HepG2 (cell line): Measurements from ENCODE around the gene ENTREP1. TPM values are rescaled to one million over a fixed set of nuclear protein-coding genes. Genes with fewer than 3 reads are reported as not detected.

ENCODE experiments used
- ATAC-seq: fragments of 200-7000 bp; cut with Tn5 transposase; 3 replicates; pipeline ENCODE4 v1.9.1; 2020; ENCODE audit warnings: mild to moderate bottlenecking, moderate library complexity
- BruUV-seq: library from RNA; stranded (reverse); fragments of 400-500 nt; replicated peaks from 2 replicates; lab custom pipeline; 2021; lab: Mats Ljungman, UMichigan
- CTCF ChIA-PET: fragments of 300-600 bp; formaldehyde crosslinking; extraction: SDS; loops from one replicate; lab custom pipeline; 2021; ENCODE audit warnings: low total read pairs, inconsistent platforms, low intra/inter-chr PET ratio; lab: Yijun Ruan, JAX
- POLR2A ChIA-PET: fragments of 350-600 bp; sonication (Branson Sonifier 250); formaldehyde crosslinking; loops from one replicate; lab custom pipeline; 2020; ENCODE audit warnings: antibody characterized with exemption, inconsistent platforms; lab: Yijun Ruan, JAX
- DNase-seq: peaks from one replicate; pipeline ENCODE4 v3.0.0-alpha.2; 2015; ENCODE audit warnings: low spot score
- FAIRE-seq: peaks from 3 replicates; lab custom pipeline; 2011; peaks lifted over from hg19 to GRCh38; lab: Jason Lieb, UNC
- H2AFZ ChIP-seq: one replicate; pipeline ENCODE4 v1.6.1; 2011; ENCODE audit warnings: low read length, inconsistent platforms
- H3K27ac ChIP-seq: fragments of 300-600 bp; 3 replicates; pipeline ENCODE4 v1.8.0; 2011; ENCODE audit warnings: mixed run types, mild to moderate bottlenecking, mixed read lengths, low read length, inconsistent platforms; ENCODE audit not compliant: insufficient read depth; ENCODE audit errors: extremely low read length
- H3K27me3 ChIP-seq, 2 experiments: fragments of 200-600 bp in 1 of 2; 2 replicates in 1 of 2; 3 replicates in 1 of 2; pipeline versions ENCODE4 v1.6.0 to v1.8.0; 2011; ENCODE audit warnings: low read length in 2 of 2, mild to moderate bottlenecking in 2 of 2, moderate library complexity in 2 of 2, inconsistent platforms in 1 of 2; ENCODE audit not compliant: insufficient read depth in 2 of 2, control insufficient read depth in 1 of 2
- H3K36me3 ChIP-seq, 2 experiments: fragments of 200-600 bp in 1 of 2; replicated peaks in 1 of 2; 2 replicates in 1 of 2; 3 replicates in 1 of 2; pipeline versions ENCODE4 v1.5.1 to v1.8.0; 2011; ENCODE audit warnings: low read length in 2 of 2, inconsistent platforms in 1 of 2; ENCODE audit not compliant: insufficient read depth in 2 of 2, control insufficient read depth in 1 of 2
- H3K4me1 ChIP-seq: 2 replicates; pipeline ENCODE4 v1.5.1; 2012; ENCODE audit warnings: low read length, inconsistent platforms; ENCODE audit not compliant: insufficient read depth
- H3K4me2 ChIP-seq: 2 replicates; pipeline ENCODE4 v1.6.0; 2011; ENCODE audit warnings: low read depth, low read length, inconsistent platforms
- H3K4me3 ChIP-seq, 3 experiments: fragments of 200-600 bp in 1 of 3; sonication (generic), shearing (Covaris generic) in 1 of 3; replicated peaks in 1 of 3; 2 replicates each; pipeline ENCODE4 v1.5.1; 2011 to 2016; ENCODE audit warnings: low read length in 3 of 3, inconsistent platforms in 2 of 3, low read depth in 2 of 3, mild to moderate bottlenecking in 2 of 3, control low read depth in 1 of 3, mixed read lengths in 1 of 3; ENCODE audit not compliant: insufficient read depth in 1 of 3
- H3K79me2 ChIP-seq: one replicate; pipeline ENCODE4 v1.6.1; 2011; ENCODE audit warnings: low read length, inconsistent platforms; ENCODE audit not compliant: insufficient read depth
- H3K9ac ChIP-seq: 2 replicates; pipeline ENCODE4 v1.6.0; 2011; ENCODE audit warnings: mild to moderate bottlenecking, low read depth, low read length, inconsistent platforms; ENCODE audit not compliant: insufficient read depth
- H3K9me3 ChIP-seq: 2 replicates; pipeline ENCODE4 v1.5.1; 2012; ENCODE audit warnings: mild to moderate bottlenecking, low read length
- H4K20me1 ChIP-seq: 2 replicates; pipeline ENCODE4 v1.6.0; 2011; ENCODE audit warnings: inconsistent platforms, mild to moderate bottlenecking, low read length, moderate library complexity; ENCODE audit not compliant: insufficient read depth
- E2F5 ChIP-seq: sonication (generic); formaldehyde crosslinking; conservative IDR thresholded peaks from 2 replicates; pipeline ENCODE4 v1.4.0; 2020; ENCODE audit warnings: missing genetic modification reagents
- MAFF ChIP-seq: IDR thresholded peaks from 2 replicates; pipeline ENCODE4 v1.6.1; 2011; ENCODE audit warnings: low read depth, low read length, improper control_type of control experiment
- MAFK ChIP-seq, 2 experiments: IDR thresholded peaks in 1 of 2; conservative IDR thresholded peaks in 1 of 2; 2 replicates each; pipeline ENCODE4 v1.6.1; 2011; ENCODE audit warnings: improper control_type of control experiment in 2 of 2, low read length in 2 of 2
- SUZ12 ChIP-seq: fragments of 150-350 bp; IDR thresholded peaks from 2 replicates; pipeline ENCODE4 v1.6.1; 2014; ENCODE audit warnings: low read depth, low read length
- ZFY ChIP-seq: sonication (generic); formaldehyde crosslinking; IDR thresholded peaks from 2 replicates; pipeline ENCODE4 v1.4.0; 2020; ENCODE audit warnings: missing genetic modification reagents
- WGBS: methylation state at CpG from one replicate; pipeline ENCODE4 v1.1.6; 2017; ENCODE audit warnings: low lambda C conversion rate; 5-methylcytosine and 5-hydroxymethylcytosine counted together
- in situ Hi-C: cut with HindIII; loops from 2 replicates; pipeline ENCODE4 v1.10.0; 2017; ENCODE audit warnings: low pct_unique_long_range_greater_than_20kb; ENCODE audit not compliant: extremely low pct_ligation_motif_present
- intact Hi-C: fragments of 100-400 bp; cut with micrococcal nuclease; formaldehyde crosslinking; loops from one replicate; pipeline ENCODE4 v1.10.0; 2022; ENCODE audit not compliant: unreplicated experiment
- polyA plus RNA-seq, 8 experiments: library from polyadenylated mRNA; depleted of rRNA in 3 of 8; stranded (reverse) in 7 of 8; unstranded in 1 of 8; fragments of >200 nt; fragmentation: Illumina TruSeq in 4 of 8; extraction: Trizol in 4 of 8; gene quantifications; 2 replicates each; pipeline versions ENCODE4 v1.2.1 to v1.2.3, GENCODE V29; 2011 to 2016; ENCODE audit warnings: low read depth in 4 of 8, missing spikeins in 1 of 8, mixed read lengths in 1 of 8; ENCODE audit not compliant: insufficient read depth in 1 of 8
- total RNA-seq, 5 experiments: library from RNA; depleted of rRNA; stranded (reverse); fragments of >200 nt; fragmentation: Illumina TruSeq; extraction: Trizol; gene quantifications; 2 replicates each; pipeline ENCODE4 v1.2.3, GENCODE V29; 2016; ENCODE audit warnings: low read depth in 1 of 5

Gene ENTREP1
- total and polyA plus RNA-seq, 2 of the 13 experiments (the other 11 are each of a cell fraction or from before 2014, with no cell fraction given) = not detected

GRCh38 chr9:69295872-69296552 is 29.0 kb upstream of the ENTREP1 start:
- no peak for FAIRE-seq
- CTCF ChIA-PET = no interaction called here
- no peaks in the 10 kb centered on the region for H4K20me1 ChIP-seq
- peaks cover 0 to 6% of the 10 kb centered on the region in 2 experiments; a peak in 2 of 5 replicates for H3K27me3 ChIP-seq
- no peaks in the 10 kb centered on the region for H3K36me3 ChIP-seq
- intact Hi-C loops = no loop called here
- no peak overlapping the region for H3K4me3 ChIP-seq
- no peaks in the 10 kb centered on the region for H3K4me1 ChIP-seq
- no peak for TF ChIP-seq SUZ12
- TF ChIP-seq ZFY (CRISPR knock-in tag) = no peak
- TF ChIP-seq, all 625 proteins: peak for 0
- no peak for ATAC-seq
- in situ Hi-C loops = no loop called here
- no peak overlapping the region for H2AFZ ChIP-seq
- H3K9ac ChIP-seq = no peak overlapping the region
- WGBS = 16% methylated on average over 9 of the region's 9 CpGs
- no peaks in the 10 kb centered on the region for H3K79me2 ChIP-seq
- no peak overlapping the region for H3K27ac ChIP-seq
- POLR2A ChIA-PET = no interaction called here
- no peak overlapping the region for H3K4me2 ChIP-seq
- no peak for DNase-seq
- BruUV-seq = no TSS peak
- no peaks in the 10 kb centered on the region for H3K9me3 ChIP-seq

GRCh38 chr9:69297300-69297980 is 27.6 kb upstream of the ENTREP1 start:
- POLR2A ChIA-PET = no interaction called here
- FAIRE-seq (no peak), DNase-seq (no peak), ATAC-seq (no peak)
- H3K9me3 ChIP-seq = no peaks in the 10 kb centered on the region
- intact Hi-C loops (no loop called here), in situ Hi-C loops (no loop called here)
- no peaks in the 10 kb centered on the region for H4K20me1 ChIP-seq
- no peaks in the 10 kb centered on the region for H3K4me1 ChIP-seq
- H3K79me2 ChIP-seq = no peaks in the 10 kb centered on the region
- no peak overlapping the region for H3K4me3 ChIP-seq
- CTCF ChIA-PET = no interaction called here
- no peak overlapping the region for H3K27ac ChIP-seq
- no TSS peak for BruUV-seq
- TF ChIP-seq MAFK (conservative IDR thresholded peaks at IDR 0.05 in 1 of 2, IDR thresholded peaks at IDR 0.05 in 1 of 2; ENCODE audit: low read length in 2 of 2) = peak; percentile 75 to 86
- peak; percentile 82 for TF ChIP-seq MAFF
- TF ChIP-seq E2F5 (CRISPR knock-in tag) = no peak
- H3K27me3 ChIP-seq = peaks cover 0 to 6% of the 10 kb centered on the region in 2 experiments; a peak in 2 of 5 replicates
- H3K36me3 ChIP-seq = no peaks in the 10 kb centered on the region
- 20% methylated on average over 11 of the region's 11 CpGs for WGBS
- no peak overlapping the region for H3K4me2 ChIP-seq
- H3K9ac ChIP-seq = no peak overlapping the region
- H2AFZ ChIP-seq = no peak overlapping the region
